HG03439 (cell line): ENCODE measurements around the gene AMPD3.
A peak's percentile ranks its signal among the peaks of the same experiment; 100 is the strongest.

ENCODE experiments used
- ATAC-seq: cut with Tn5 transposase; IDR thresholded peaks from one replicate; pipeline ENCODE4 v1.9.1; 2021; ENCODE audit warnings: mild to moderate bottlenecking, moderate library complexity; ENCODE audit not compliant: unreplicated experiment

Gene AMPD3

DNA sequence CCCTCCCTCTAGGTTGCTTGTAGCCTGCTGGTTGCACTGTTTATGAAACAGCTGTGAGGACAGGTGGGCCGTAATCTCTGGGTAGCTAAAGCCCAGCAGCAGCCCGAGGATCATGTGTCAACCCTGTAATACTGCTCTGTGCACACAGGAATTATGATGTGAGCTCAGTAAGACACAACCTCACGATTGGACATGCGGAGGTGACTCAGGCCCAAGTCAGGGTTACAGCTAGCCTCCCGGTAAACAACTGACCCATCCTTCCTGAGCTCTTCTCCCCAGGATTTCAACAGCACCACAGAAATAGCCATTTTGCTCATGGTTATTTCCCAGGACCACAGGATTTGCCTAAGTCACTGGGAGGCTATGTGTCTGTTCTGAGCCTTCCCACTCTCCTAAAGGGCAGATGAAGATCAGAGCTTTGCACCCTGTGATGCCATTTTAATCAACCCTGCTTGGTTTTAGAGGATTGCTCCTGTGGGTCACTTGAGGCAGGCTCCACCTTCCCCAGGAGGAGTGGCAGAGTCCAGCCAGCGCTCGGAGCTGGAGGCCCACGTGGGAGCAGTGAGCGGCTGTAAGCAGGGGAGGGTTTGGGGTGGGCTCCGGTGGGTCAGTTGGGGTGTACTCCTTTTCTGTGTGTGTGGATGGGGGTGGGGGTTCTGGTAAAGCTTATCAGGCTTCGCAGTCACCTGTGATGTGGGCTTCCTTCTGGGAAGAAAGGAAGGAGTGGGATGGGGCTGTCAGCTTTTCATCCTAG lies at the start of gene AMPD3:
Gene AMPD3 (plus strand): TSS at position 387 of the 754 bp plus-strand sequence. CDS start 6,256 bp downstream, outside the sequence.
- ATAC-seq: peak; percentile 36

DNA sequence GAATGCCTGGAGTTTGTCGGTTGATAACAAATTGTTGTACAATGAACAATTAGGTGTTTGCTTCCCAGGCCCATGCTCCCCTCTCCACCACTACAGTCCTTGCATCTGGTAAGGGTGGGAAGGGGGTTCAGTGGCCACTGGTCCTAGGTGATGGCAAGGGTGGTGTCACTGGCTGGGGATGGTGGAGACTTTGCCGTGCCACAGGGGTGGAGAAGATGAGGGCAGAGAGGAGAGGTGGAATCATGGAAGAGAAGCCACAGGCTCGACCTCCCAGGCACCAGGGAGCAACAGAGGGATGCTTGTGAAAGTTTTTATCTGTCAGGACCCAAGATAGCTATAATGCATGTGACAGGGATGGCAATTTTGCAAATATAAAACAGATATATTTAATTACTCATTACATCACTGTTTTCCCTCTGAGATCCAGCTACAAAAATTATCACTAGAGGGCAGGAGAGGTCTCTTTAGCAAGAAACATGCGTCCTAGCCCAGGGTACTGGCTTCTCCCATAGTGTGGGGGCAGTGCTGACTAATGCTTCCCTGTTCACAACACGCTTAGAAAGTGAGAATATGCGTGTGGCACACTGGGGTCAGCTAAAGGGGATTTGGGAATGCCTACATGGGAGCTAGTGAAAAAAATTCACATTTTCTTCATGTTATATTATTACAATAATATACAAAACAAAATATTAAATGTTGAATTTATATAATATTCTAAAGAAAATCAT lies 49.0 kb upstream of the AMPD3 start:
- ATAC-seq: peak; percentile 61

DNA sequence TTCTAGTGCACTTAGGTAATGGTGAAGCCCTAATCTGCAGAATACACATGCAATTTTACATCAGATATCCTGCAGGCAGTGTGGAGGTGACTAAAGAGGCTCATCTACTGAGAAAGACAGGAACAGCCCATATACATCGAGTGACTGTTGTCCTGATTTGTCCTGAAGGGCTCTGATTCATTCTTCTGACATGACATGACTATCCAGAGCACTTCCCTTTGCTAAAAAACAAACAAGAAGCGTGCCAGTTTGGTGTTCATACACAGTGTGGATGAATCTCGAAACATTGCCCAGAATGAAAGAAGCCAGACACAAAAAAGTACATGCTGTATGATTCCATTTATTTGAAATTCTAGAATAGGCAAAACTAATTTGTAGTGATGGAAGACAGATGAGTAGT lies 48.0 kb upstream of the AMPD3 start:
- ATAC-seq: no peak

DNA sequence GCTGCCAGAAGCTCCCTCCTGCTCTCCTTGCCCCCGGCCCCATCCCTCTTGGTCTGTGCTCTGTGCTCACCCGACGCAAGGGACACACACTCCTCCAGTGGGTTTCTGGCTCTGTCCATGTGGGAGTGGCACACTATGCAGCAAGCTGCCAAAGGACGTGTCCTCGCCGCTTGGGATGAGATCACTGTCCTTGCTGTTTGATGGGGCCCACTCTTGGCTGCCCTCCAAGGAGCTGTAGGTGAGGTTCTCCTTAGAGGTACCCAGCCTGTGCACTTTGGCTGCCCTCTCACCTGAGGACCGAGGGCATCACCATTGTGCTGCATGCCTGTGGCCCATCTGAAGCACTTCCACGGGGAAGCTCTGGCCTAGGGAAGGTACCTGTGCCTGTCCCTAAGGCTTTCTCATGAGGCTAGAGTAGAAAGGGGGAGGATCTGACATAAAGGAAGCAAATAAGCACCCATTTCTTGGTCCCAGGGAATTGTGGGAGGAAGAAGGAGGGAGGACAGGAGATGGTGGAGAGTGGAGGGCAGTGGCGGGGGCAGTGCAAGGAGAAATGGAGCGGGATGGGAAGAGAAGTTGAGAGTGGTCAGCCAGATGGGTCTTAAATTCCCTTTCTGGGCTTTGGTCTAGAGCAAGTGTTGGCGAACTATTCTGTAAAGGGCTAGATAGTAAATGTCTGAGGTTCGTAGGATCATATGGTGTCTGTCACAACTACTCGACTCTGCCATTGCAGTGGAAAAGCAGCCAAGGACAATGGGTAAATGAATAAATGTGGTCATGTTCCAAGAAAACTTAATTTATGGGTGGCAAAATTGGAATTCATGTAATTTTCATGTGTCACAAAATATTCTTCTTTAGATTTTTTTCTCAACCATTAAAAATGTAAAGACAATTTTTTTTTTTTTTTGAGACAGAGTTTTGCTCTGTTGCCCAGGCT lies 47.0 kb upstream of the AMPD3 start:
- no peak for ATAC-seq

DNA sequence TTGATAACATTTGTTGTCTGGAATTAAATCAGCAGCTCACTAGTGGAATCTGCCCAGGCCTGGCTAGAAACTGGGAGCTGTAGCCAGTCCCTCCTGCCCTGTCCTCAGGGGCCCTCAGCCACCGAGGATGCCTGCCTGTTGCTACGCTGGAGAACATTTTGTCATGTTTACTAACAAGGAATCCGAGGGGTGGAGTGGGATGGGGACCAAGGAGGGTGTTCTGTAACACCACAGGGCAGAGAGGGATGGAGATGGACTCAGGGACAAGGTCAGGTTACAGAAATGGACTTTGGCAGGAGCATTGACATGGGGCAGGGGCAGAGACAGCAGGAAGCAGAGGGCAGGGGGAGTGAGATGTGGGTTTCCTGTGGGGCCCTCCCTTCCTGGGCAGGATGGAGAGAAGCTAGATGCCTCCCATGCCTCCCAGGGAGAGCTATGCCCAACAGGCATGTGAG lies 45.8 kb upstream of the AMPD3 start:
- ATAC-seq: no peak

DNA sequence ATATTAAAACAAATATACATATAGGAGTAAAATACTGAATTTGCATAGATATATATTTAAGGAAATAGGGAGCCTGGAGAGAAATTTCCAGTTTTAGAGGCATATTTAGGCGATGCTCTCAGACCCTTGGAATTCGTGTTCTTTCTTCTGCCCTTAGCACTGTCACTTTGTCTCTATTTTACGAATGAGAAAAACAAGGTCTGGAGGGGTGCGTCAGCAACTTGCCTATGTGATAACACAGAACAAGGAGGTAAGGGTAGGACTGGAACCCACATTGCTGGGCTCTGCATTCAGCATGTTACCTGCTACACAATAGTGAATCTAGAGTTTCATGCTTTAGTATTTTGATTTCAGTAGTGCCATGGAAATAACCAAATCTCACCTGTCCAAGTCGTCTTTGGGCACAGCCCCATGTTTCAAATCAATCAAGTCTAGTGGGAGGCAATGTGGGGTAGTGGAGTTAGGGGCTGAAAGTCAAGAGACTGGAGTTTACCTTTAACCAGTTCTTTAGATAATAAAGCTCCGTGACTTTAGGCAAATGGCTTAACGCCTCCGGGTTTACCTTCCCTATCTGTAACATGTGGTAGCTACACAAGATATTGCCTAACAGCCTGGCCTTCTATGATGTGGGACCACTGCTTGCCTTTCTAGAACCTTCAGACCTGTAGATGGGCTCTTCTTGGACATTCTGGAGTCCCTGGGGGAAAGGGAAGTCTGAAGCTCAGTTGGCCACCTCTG lies 44.8 kb upstream of the AMPD3 start:
- no peak for ATAC-seq

DNA sequence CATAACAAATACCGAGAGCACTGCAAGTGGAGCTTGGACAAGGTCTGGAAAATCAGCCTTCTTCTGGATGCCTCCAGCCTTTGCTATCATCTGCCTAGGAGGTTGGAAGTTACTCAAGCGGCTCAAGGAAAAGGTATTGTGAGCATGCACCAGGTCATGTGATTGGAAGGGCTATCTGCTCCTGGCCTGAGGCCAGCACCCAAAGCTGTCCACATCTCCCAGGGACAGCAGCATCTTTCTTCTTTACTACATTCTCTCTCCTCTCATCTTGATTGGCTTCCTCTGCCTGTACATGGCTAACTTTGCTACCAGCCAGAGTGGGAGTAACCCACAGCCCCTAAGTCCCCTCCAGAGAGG lies 44.2 kb upstream of the AMPD3 start:
- no peak for ATAC-seq

DNA sequence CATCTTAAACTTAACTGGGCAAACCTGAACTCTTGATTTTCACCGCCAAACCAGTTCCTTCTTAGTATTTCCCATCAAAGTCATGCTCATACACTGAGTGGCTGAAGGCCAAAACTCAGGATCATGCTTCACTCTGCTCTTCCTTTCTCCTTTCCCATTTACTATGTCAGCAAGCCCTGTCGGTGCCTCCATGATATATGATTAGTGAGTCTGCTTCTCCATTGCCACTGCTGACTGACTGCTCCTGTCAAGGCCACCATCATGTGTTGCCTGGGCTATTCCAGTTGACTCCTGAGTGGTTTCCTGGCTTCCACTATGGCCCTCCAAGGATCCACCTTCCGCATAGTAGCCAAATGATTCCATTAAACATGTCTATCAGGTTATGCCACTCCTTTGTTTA lies 42.8 kb upstream of the AMPD3 start:
- ATAC-seq: no peak

DNA sequence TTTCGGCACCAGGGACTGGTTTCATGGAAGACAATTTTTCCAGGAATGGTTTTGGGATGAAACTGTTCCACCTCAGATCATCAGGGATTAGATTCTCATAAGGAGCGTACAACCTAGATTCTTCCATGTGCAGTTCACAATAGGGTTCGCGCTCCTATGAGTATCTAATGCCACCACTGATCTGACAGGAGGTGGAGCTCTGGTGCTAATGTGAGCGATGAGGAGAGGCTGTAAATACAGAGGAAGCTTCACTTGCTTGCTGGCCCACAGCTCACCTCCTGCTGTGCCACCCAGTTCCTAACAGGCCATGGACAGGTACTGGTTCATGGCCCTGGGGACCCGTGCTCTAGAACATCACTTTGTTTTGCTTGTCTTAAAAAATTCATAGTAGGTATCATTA lies 41.8 kb upstream of the AMPD3 start:
- no peak for ATAC-seq

DNA sequence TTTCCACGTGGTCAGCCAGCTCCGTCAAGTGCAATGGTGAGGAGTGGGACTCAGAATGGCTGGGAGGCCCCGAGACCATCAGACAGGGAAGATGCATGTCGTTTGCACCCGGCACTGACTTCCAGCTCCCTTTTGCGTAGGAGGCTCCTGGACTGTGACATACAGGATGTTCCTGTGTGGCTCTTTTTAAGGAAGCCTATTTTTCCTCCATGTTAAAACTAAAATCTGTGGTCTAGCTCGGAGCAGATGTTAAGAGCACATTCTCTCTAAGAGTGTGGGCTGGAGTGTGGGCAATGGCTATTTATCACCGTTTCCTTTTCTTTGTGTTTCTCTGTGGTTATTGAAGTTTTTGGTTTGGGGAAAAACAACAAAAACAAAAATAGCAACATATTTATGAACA lies 40.9 kb upstream of the AMPD3 start:
- no peak for ATAC-seq

DNA sequence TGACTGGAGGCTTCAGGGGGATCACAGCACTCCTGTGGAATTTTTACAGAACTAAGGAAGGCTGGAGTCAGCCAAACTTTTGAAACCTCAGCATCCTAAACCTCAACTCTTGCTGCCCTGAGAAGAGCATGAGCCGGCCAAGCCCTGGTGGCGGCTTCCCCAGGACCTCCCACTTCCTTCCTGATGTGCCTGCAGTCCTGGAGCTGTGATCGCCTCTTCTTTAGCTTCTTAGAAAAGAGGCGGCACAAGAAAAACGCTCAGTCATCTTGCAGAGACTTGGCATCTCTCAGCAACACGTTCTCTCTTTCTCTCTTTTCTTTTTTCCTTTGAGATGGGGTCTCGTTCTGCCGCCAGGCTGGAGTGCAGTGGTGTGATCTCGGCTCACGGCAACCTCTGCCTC lies 40.4 kb upstream of the AMPD3 start:
- no peak for ATAC-seq

DNA sequence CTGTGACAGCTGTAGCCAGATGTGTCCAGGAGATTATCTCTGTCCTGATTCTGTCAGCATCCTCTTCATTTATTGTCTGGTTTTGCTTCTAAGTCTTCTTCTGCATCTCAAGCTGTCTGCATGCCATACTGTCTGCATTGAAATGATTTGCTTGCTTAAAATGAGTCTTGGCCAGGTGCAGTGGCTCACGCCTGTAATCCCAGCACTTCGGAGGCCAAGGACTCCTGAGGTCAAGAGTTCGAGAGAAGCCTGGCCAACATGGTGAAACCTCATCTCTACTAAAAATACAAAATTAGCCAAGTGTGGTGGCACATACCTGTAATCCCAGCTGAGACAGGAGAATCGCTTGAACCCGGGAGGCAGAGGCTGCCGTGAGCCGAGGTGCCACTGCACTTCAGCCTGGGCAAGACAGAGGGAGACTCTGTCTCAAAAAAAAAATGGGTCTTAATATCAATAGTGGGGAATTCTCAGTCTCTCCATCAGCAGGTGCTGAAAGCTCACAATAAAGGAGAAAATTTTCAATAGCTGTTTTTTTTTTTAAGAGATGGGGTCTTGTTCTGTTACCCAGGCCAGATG lies 39.2 kb upstream of the AMPD3 start:
- no peak for ATAC-seq

DNA sequence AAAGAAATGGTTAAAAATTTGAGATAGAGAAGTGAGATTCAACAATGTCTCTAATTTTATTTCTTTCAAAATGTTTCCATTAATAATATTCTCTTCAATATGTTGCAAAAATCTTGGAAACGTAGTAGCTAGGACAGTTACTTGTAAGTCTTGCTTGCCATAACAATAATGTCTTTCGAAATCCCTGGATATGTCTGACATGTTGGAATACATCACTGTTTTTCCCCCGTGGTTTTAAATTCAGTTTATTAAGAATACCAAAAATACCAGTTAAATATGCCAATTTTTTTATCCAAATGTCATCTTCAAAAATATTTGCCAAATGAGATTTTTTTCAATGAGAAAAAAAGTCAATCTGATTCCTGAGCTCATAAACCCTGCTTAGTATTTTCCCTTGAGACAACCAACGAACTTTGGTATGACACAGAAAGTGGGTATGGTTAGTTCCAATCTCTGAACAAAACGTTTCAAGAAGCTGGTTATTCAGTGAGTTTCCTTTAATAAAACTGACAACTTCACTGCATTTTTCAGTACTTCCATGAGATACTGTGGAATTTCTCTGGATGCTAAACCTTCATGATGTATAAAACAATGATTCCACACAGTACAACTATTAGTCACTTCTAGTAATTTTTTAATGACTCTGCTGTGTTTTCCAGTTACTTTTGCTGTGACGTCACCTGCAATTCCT lies 36.7 kb upstream of the AMPD3 start:
- no peak for ATAC-seq

DNA sequence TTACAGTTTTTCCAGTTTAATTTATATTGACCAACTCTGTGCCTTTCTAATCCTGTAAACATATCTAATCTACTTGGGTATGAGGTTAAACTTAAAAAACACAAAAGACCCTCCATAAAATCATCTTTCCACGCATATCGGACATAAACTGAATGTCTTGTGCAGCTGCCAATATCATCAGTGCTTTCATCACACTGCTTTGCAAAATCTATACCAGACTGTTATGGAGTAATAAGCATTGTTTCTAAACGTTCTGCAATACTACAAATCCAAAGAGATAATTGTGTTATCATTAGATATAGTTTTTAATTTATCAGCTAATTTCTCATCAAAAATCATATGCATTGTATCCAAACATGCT lies 36.1 kb upstream of the AMPD3 start:
- ATAC-seq: no peak

DNA sequence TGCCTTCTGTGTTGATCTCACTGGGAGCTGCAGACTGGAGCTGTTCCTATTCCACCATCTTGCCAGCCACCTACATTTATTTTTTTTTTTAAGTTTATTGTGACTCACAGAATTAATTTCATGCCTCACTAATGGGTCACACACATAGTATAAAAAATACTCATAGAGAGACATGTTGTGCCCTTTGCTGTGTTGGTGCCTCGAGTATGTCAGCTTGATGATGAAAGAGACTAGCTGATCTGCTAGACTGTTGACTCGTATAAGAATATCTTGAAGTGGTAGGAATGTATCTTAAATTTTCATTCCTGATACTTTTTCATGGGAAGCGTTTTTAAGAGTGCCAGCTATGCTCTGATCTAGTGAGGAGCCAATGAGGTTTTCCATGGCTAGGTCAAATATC lies 28.6 kb upstream of the AMPD3 start:
- no peak for ATAC-seq

DNA sequence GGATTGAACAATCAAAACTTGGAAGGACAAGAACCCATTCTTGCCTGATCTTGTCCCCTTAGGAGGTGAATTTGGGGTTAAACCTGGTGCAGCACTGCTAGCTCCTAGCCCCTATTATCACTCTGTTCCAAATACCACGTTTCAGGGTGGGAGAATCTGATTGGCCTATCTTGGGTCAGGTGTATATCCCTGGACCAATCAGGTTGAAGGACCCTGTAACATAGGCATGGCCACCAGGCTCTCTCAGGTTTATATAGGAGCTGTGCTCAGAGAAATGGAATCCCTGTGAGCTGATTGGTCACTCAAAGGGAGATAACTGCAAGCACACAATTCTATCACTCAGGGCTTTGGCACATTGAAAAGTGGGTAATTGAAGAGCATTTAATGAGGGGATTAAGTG lies 26.6 kb upstream of the AMPD3 start:
- no peak for ATAC-seq

DNA sequence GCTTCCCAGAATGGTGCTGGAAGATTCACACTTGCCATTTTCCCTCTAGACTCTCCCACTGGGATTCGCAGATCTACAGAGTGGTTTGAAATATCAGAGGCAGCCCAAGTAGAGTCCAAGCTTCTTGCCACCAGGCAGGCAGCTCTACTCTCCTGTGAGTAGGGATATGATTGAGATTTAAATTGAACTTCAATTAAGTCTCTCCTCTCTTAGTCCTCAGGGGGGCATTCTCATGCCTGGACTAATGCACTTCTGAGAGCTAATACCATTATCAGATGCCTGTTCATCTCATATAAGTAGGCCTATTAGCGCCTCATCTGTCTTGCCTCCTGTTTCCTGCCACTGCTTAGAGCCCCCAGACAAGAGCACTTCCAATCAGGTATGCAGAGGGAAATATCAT lies 25.5 kb upstream of the AMPD3 start:
- ATAC-seq: no peak

DNA sequence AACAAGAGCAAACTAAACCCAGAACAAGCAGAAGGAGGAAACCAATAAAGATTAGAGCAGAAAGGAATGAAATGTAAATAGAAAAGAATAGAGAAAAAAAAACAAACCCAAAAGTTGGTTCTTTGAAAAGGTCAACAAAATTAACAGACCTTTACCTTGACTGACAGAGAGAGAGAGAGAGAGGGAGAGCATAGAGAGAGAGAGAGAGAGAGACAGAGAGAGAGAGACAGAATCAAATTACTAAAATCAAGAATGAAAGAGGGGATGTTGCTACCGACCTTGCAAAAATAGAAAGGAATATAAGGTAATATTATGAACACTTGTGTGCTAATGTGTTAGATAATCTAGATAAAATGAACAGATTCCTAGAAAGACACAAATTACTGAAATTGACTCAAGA lies 22.6 kb upstream of the AMPD3 start:
- ATAC-seq: no peak

DNA sequence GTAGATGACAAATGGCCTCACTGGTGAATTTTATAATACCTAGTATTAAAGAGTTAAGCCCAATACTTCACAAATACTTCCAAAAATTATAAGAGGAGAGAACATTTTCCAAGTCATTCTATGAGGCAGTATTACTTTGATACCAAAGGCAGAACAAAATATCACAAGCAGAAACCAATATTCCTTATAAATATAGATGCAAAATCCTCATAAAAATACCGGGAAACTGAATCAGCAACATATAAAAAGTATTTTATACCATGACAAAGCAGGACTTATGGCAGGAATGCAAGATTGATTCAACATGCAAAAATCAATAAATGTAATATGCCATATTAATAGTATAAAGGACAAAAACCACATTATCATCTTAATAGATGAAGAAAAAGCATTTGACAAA lies 22.1 kb upstream of the AMPD3 start:
- no peak for ATAC-seq

DNA sequence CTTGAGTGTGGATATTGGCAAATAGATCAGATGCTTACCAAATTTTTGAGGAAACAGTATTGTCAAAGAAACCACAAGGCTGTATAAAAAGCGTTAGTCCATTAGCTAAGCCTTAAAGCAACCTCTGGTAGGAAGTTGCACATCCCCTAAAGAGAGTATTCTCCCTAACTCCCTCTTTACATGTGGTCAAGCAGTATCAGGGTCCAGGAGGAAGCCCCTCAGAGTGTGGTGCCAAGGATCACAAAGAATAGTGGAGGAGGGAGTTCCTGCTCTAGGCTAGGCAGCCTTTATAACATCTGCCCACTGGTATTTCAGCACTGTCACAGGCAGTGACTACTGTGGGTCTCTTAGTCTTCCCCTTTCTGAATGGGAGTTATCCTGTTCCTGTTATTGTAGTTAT lies 18.8 kb upstream of the AMPD3 start:
- no peak for ATAC-seq
